Glutamatergic neuron (in vitro differentiated cells): ENCODE data around the gene XYLT1. TPM values are rescaled to one million over a fixed set of nuclear protein-coding genes. Genes with fewer than 3 reads are reported as not detected.

Experiments
- DNase-seq: peaks from one replicate; pipeline ENCODE4 v3.0.0; 2022
- H3K27ac Mint-ChIP-seq: one replicate; pipeline ENCODE4 v1.8.0; 2020; ENCODE audit warnings: mild to moderate bottlenecking, mixed read lengths, inconsistent platforms; ENCODE audit not compliant: unreplicated experiment
- H3K27me3 Mint-ChIP-seq: one replicate; pipeline ENCODE4 v1.8.0; 2020; ENCODE audit warnings: mild to moderate bottlenecking, moderate library complexity, mixed read lengths, inconsistent platforms; ENCODE audit not compliant: unreplicated experiment
- H3K36me3 Mint-ChIP-seq: one replicate; pipeline ENCODE4 v1.8.0; 2020; ENCODE audit warnings: mild to moderate bottlenecking, mixed read lengths, inconsistent platforms; ENCODE audit not compliant: unreplicated experiment
- H3K4me1 Mint-ChIP-seq: one replicate; pipeline ENCODE4 v1.8.0; 2020; ENCODE audit warnings: mild to moderate bottlenecking, low read depth, mixed read lengths, inconsistent platforms; ENCODE audit not compliant: unreplicated experiment
- H3K4me3 Mint-ChIP-seq: one replicate; pipeline ENCODE4 v1.8.0; 2020; ENCODE audit warnings: mild to moderate bottlenecking, mixed read lengths, inconsistent platforms; ENCODE audit not compliant: unreplicated experiment
- H3K9me3 Mint-ChIP-seq: one replicate; pipeline ENCODE4 v1.8.0; 2020; ENCODE audit warnings: mild to moderate bottlenecking, moderate library complexity, mixed read lengths, inconsistent platforms; ENCODE audit not compliant: unreplicated experiment
- CTCF ChIP-seq: fragments of 200-600 bp; sonication (generic); IDR thresholded peaks from one replicate; pipeline ENCODE4 v1.5.0; 2021; ENCODE audit not compliant: partially characterized antibody, unreplicated experiment
- total RNA-seq: library from RNA; stranded (reverse); fragmentation: NEBNext Ultra II Directional; extraction: Animal tissue kit (Norgen Biotek cat#: 25700); gene quantifications from one replicate; pipeline ENCODE4 v1.2.1, GENCODE V29; 2021; ENCODE audit not compliant: unreplicated experiment

XYLT1 gene
- total RNA-seq, 1 donor from 2014 or later = 18.4 TPM

- no peaks in the 10 kb centered on the region for H3K36me3 Mint-ChIP-seq
- peaks cover 3% of the 10 kb centered on the region for H3K4me1 Mint-ChIP-seq
- no peaks in the 10 kb centered on the region for H3K9me3 Mint-ChIP-seq
- H3K27me3 Mint-ChIP-seq = peaks cover 4% of the 10 kb centered on the region
- H3K4me3 Mint-ChIP-seq = no peak overlapping the region
- TF ChIP-seq CTCF = peak; percentile 33
- no peak overlapping the region for H3K27ac Mint-ChIP-seq
- DNase-seq = no peak
These were observed 38.7 kb downstream of the XYLT1 start for GRCh38 chr16:17431968-17432625.

- no peak for DNase-seq
- Mint-ChIP-seq H3K27me3 (peaks cover 4% of the 10 kb centered on the region), H3K27ac (no peak overlapping the region), H3K4me3 (no peak overlapping the region), H3K36me3 (no peaks in the 10 kb centered on the region), H3K4me1 (peaks cover 3% of the 10 kb centered on the region), H3K9me3 (no peaks in the 10 kb centered on the region)
- TF ChIP-seq CTCF = no peak
These were observed 39.7 kb downstream of the XYLT1 start for GRCh38 chr16:17431012-17431411.

GRCh38 chr16:17426451-17426850 lies 44.3 kb downstream of the XYLT1 start:
- no peak for TF ChIP-seq CTCF

GRCh38 chr16:17424771-17425170 lies 46.0 kb downstream of the XYLT1 start:
- no peak overlapping the region for H3K4me3 Mint-ChIP-seq

More at GRCh38 chr16:17426451-17426850, 44.3 kb downstream of the XYLT1 start:
- H3K36me3 Mint-ChIP-seq = peaks cover 5% of the 10 kb centered on the region
- H3K4me3 Mint-ChIP-seq = no peak overlapping the region
- peaks cover 3% of the 10 kb centered on the region for H3K4me1 Mint-ChIP-seq
- peaks cover 3% of the 10 kb centered on the region for H3K9me3 Mint-ChIP-seq
- DNase-seq = no peak
- H3K27ac Mint-ChIP-seq = no peak overlapping the region
- peaks cover 4% of the 10 kb centered on the region for H3K27me3 Mint-ChIP-seq

More at GRCh38 chr16:17424771-17425170, 46.0 kb downstream of the XYLT1 start:
- Mint-ChIP-seq H3K27ac (no peak overlapping the region), H3K9me3 (peaks cover 3% of the 10 kb centered on the region), H3K27me3 (peaks cover 2% of the 10 kb centered on the region), H3K36me3 (peaks cover 5% of the 10 kb centered on the region), H3K4me1 (peaks cover 3% of the 10 kb centered on the region)
- no peak for DNase-seq
- TF ChIP-seq CTCF = no peak
